ENCODE measurements around the gene KCTD10.

GRCh38 chr12:109502332-109502731 lies 25.2 kb upstream of the KCTD10 start:
- TF ChIP-seq POLR2AphosphoS5 (IDR thresholded peaks at IDR 0.05; ENCODE audit: low read depth, low read length), result no peak
- no peak for TF ChIP-seq REST (IDR thresholded peaks at IDR 0.05; ENCODE audit: insufficient read depth in 1 of 2, low read depth in 2 of 2, low read length in 2 of 2)
- TF ChIP-seq TAF1 (IDR thresholded peaks at IDR 0.05; ENCODE audit: borderline replicate concordance, insufficient read depth, low read length), result no peak

Measured in PFSK-1 (cell line).